HepG2 (cell line): ENCODE measurements around the gene ALOXE3. TPM values are rescaled to one million over a fixed set of nuclear protein-coding genes. Genes with fewer than 3 reads are reported as not detected.
A peak's percentile ranks its signal among the peaks of the same experiment; 100 is the strongest.

Experiments
- CEBPZ ChIP-seq: IDR thresholded peaks from 2 replicates; pipeline ENCODE4 v1.6.1; 2012; ENCODE audit warnings: low read length, improper control_type of control experiment
- HES4 ChIP-seq: sonication (generic); formaldehyde crosslinking; IDR thresholded peaks from 2 replicates; pipeline ENCODE4 v1.9.0; 2021; ENCODE audit warnings: mild to moderate bottlenecking, missing genetic modification reagents, borderline replicate concordance
- HNRNPLL ChIP-seq: fragments of 200-400 bp; formaldehyde crosslinking; IDR thresholded peaks from 2 replicates; pipeline ENCODE4 v1.6.1; 2017; ENCODE audit warnings: mild to moderate bottlenecking, low read depth, low read length; ENCODE audit not compliant: poor library complexity, severe bottlenecking
- HOXA7 ChIP-seq: sonication (generic); formaldehyde crosslinking; IDR thresholded peaks from 2 replicates; pipeline ENCODE4 v1.8.1; 2022; ENCODE audit warnings: mild to moderate bottlenecking, missing genetic modification reagents, moderate library complexity
- MIER3 ChIP-seq: IDR thresholded peaks from 2 replicates; pipeline ENCODE4 v1.6.1; 2016; ENCODE audit warnings: missing compliant biosample characterization, borderline replicate concordance
- MTF1 ChIP-seq: sonication (generic); formaldehyde crosslinking; IDR thresholded peaks from 2 replicates; pipeline ENCODE4 v1.5.0; 2020; ENCODE audit warnings: missing genetic modification reagents
- MXD4 ChIP-seq: IDR thresholded peaks from 2 replicates; pipeline ENCODE4 v1.6.1; 2016; ENCODE audit warnings: mild to moderate bottlenecking, missing biosample characterization, missing genetic modification reagents
- PCBP1 ChIP-seq: fragments of 200-400 bp; formaldehyde crosslinking; IDR thresholded peaks from 2 replicates; pipeline ENCODE4 v1.6.1; 2017; ENCODE audit warnings: mild to moderate bottlenecking, low read depth, low read length, borderline replicate concordance
- PHB2 ChIP-seq: fragments of 450-650 bp; IDR thresholded peaks from 2 replicates; pipeline ENCODE4 v1.6.1; 2018; ENCODE audit not compliant: partially characterized antibody
- POLR2AphosphoS2 ChIP-seq: IDR thresholded peaks from 2 replicates; pipeline ENCODE4 v1.6.1; 2011; ENCODE audit warnings: low read depth, low read length, improper control_type of control experiment
- RAD21 ChIP-seq: fragments of 450-650 bp; formaldehyde crosslinking; IDR thresholded peaks from 2 replicates; pipeline ENCODE4 v1.5.0; 2020; ENCODE audit warnings: mild to moderate bottlenecking
- RFXANK ChIP-seq: IDR thresholded peaks from 2 replicates; pipeline ENCODE4 v1.6.1; 2016
- SALL1 ChIP-seq: sonication (generic); formaldehyde crosslinking; IDR thresholded peaks from 2 replicates; pipeline ENCODE4 v1.8.0; 2022; ENCODE audit warnings: mild to moderate bottlenecking, missing genetic modification reagents
- SIN3A ChIP-seq: IDR thresholded peaks from 2 replicates; pipeline ENCODE4 v1.6.1; 2011; ENCODE audit warnings: low read depth, mild to moderate bottlenecking, control low read depth, low read length, borderline replicate concordance
- SKI ChIP-seq: fragments of 450-650 bp; IDR thresholded peaks from one replicate; pipeline ENCODE4 v1.6.1; 2018; ENCODE audit warnings: mild to moderate bottlenecking; ENCODE audit not compliant: partially characterized antibody
- ZBED4 ChIP-seq: sonication (generic); formaldehyde crosslinking; IDR thresholded peaks from 2 replicates; pipeline ENCODE4 v1.4.0; 2020; ENCODE audit warnings: missing genetic modification reagents, borderline replicate concordance
- ZBTB7A ChIP-seq: sonication (generic); formaldehyde crosslinking; IDR thresholded peaks from 2 replicates; pipeline ENCODE4 v1.8.0; 2022; ENCODE audit warnings: mild to moderate bottlenecking, missing genetic modification reagents
- ZBTB8A ChIP-seq: sonication (generic); formaldehyde crosslinking; IDR thresholded peaks from 2 replicates; pipeline ENCODE4 v1.4.0; 2020; ENCODE audit warnings: mild to moderate bottlenecking, low read depth, missing genetic modification reagents, borderline replicate concordance
- ZNF256 ChIP-seq: sonication (generic); formaldehyde crosslinking; conservative IDR thresholded peaks from 2 replicates; pipeline ENCODE4 v1.4.0; 2020; ENCODE audit warnings: missing genetic modification reagents
- ZNF331 ChIP-seq: sonication (generic); formaldehyde crosslinking; IDR thresholded peaks from 2 replicates; pipeline ENCODE4 v1.4.0; 2020; ENCODE audit warnings: missing genetic modification reagents
- ZNF468 ChIP-seq: sonication (generic); formaldehyde crosslinking; IDR thresholded peaks from 2 replicates; pipeline ENCODE4 v1.8.0; 2022; ENCODE audit warnings: mild to moderate bottlenecking, moderate library complexity, missing genetic modification reagents
- ZNF674 ChIP-seq: sonication (generic); formaldehyde crosslinking; IDR thresholded peaks from 2 replicates; pipeline ENCODE4 v1.5.0; 2020; ENCODE audit warnings: low read depth, mild to moderate bottlenecking, missing genetic modification reagents
- ZNF709 ChIP-seq: sonication (generic); formaldehyde crosslinking; IDR thresholded peaks from 2 replicates; pipeline ENCODE4 v1.5.0; 2020; ENCODE audit warnings: mild to moderate bottlenecking, missing genetic modification reagents
- ZNF772 ChIP-seq: sonication (generic); formaldehyde crosslinking; IDR thresholded peaks from 2 replicates; pipeline ENCODE4 v1.5.0; 2020; ENCODE audit warnings: mild to moderate bottlenecking, missing genetic modification reagents
- ZNF775 ChIP-seq: sonication (generic); formaldehyde crosslinking; IDR thresholded peaks from 2 replicates; pipeline ENCODE4 v1.4.0; 2020; ENCODE audit warnings: missing genetic modification reagents, mild to moderate bottlenecking, moderate library complexity, borderline replicate concordance
- ZSCAN29 ChIP-seq: sonication (generic); formaldehyde crosslinking; conservative IDR thresholded peaks from 2 replicates; pipeline ENCODE4 v1.4.0; 2020; ENCODE audit warnings: mild to moderate bottlenecking, missing genetic modification reagents
- polyA plus RNA-seq, 8 experiments: library from polyadenylated mRNA; depleted of rRNA in 3 of 8; stranded (reverse) in 7 of 8; unstranded in 1 of 8; fragments of >200 nt; fragmentation: Illumina TruSeq in 4 of 8; extraction: Trizol in 4 of 8; gene quantifications; 2 replicates each; pipeline versions ENCODE4 v1.2.1 to v1.2.3, GENCODE V29; 2011 to 2016; ENCODE audit warnings: low read depth in 4 of 8, missing spikeins in 1 of 8, mixed read lengths in 1 of 8; ENCODE audit not compliant: insufficient read depth in 1 of 8
- total RNA-seq, 5 experiments: library from RNA; depleted of rRNA; stranded (reverse); fragments of >200 nt; fragmentation: Illumina TruSeq; extraction: Trizol; gene quantifications; 2 replicates each; pipeline ENCODE4 v1.2.3, GENCODE V29; 2016; ENCODE audit warnings: low read depth in 1 of 5

The ALOXE3 gene
- total and polyA plus RNA-seq, 2 of the 13 experiments (the other 11 are each of a cell fraction or from before 2014, with no cell fraction given) = 0.07 TPM; not detected in 1

GRCh38 chr17:8056976-8057625, 61.2 kb downstream of the ALOXE3 start (continued):
- TF ChIP-seq ZBTB8A (CRISPR knock-in tag) (no peak), MXD4 (no peak), ZNF772 (no peak; the same call in 1 of the 2 replicates), CEBPZ (no peak), ZBED4 (CRISPR knock-in tag) (no peak), SKI (no peak), MTF1 (CRISPR knock-in tag) (0 out of 2 replicates have a peak, but pooled peaks have one; percentile 40), ZNF468 (CRISPR knock-in tag) (no peak), ZNF256 (CRISPR knock-in tag) (0 out of 2 replicates have a peak, but pooled peaks have one; percentile 37), POLR2AphosphoS2 (no peak), ZNF709 (CRISPR knock-in tag) (no peak), HOXA7 (no peak; the same call in 1 of the 2 replicates), HES4 (peak; percentile 61), RFXANK (CRISPR knock-in tag) (no peak), MIER3 (no peak), ZBTB7A (CRISPR knock-in tag) (no peak), SALL1 (CRISPR knock-in tag) (no peak), HNRNPLL (no peak), ZSCAN29 (CRISPR knock-in tag) (peak; percentile 84; the same call in 1 of the 2 replicates), ZNF775 (CRISPR knock-in tag) (no peak), SIN3A (no peak), RAD21 (CRISPR knock-in tag) (no peak), PCBP1 (no peak), ZNF331 (CRISPR knock-in tag) (no peak), PHB2 (no peak), ZNF674 (CRISPR knock-in tag) (no peak)
